GM19035 (cell line): ENCODE measurements around the gene FCGR3A.

ENCODE experiments used
- ATAC-seq: cut with Tn5 transposase; IDR thresholded peaks from one replicate; pipeline ENCODE4 v1.9.1; 2021; ENCODE audit not compliant: unreplicated experiment

The FCGR3A gene

GRCh38 chr1:161502641-161503393 is 46.8 kb downstream of the FCGR3A start:
- no peak for ATAC-seq

- ATAC-seq, result no peak
These were observed 47.4 kb downstream of the FCGR3A start for GRCh38 chr1:161502181-161502580.

- ATAC-seq, result no peak
These were observed 48.4 kb downstream of the FCGR3A start for GRCh38 chr1:161501234-161501633.

GRCh38 chr1:161499099-161500039 is 50.2 kb downstream of the FCGR3A start:
- ATAC-seq, result no peak

GRCh38 chr1:161498646-161499045 is 51.0 kb downstream of the FCGR3A start:
- ATAC-seq, result no peak

GRCh38 chr1:161497961-161498360 is 51.7 kb downstream of the FCGR3A start:
- no peak for ATAC-seq

- no peak for ATAC-seq
These were observed 54.1 kb downstream of the FCGR3A start for GRCh38 chr1:161495490-161495889.

GRCh38 chr1:161494091-161494735 is 55.4 kb downstream of the FCGR3A start:
- no peak for ATAC-seq

- no peak for ATAC-seq
These were observed 56.8 kb downstream of the FCGR3A start for GRCh38 chr1:161492827-161493226.
